HepG2 (cell line): ENCODE results near the gene KRTAP29-1. TPM values are rescaled to one million over a fixed set of nuclear protein-coding genes. Genes with fewer than 3 reads are reported as not detected.

Experiments used
- EP300 ChIP-seq, 3 experiments: sonication (generic) in 1 of 3; formaldehyde crosslinking in 1 of 3; IDR thresholded peaks; 2 replicates each; pipeline versions ENCODE4 v1.5.1 to v1.6.1; 2011 to 2020; ENCODE audit warnings: low read depth in 2 of 3, low read length in 2 of 3, borderline replicate concordance in 1 of 3, improper control_type of control experiment in 1 of 3, mild to moderate bottlenecking in 1 of 3, missing genetic modification reagents in 1 of 3, moderate library complexity in 1 of 3
- GABPB1 ChIP-seq: IDR thresholded peaks from 2 replicates; pipeline ENCODE4 v1.6.1; 2016; ENCODE audit warnings: mild to moderate bottlenecking, missing genetic modification reagents, moderate library complexity, missing compliant biosample characterization
- HOXA3 ChIP-seq: sonication (generic); formaldehyde crosslinking; IDR thresholded peaks from 2 replicates; pipeline ENCODE4 v1.5.0; 2020; ENCODE audit warnings: missing genetic modification reagents
- IRF2 ChIP-seq: IDR thresholded peaks from 2 replicates; pipeline ENCODE4 v1.6.1; 2018; ENCODE audit warnings: missing genetic modification reagents, missing compliant biosample characterization
- NR1H2 ChIP-seq: sonication (generic); formaldehyde crosslinking; IDR thresholded peaks from 2 replicates; pipeline ENCODE4 v1.8.1; 2022; ENCODE audit warnings: low read depth, missing genetic modification reagents, borderline replicate concordance
- ZMYM3 ChIP-seq: sonication (generic); formaldehyde crosslinking; IDR thresholded peaks from 2 replicates; pipeline ENCODE4 v1.5.1; 2020; ENCODE audit warnings: mild to moderate bottlenecking, missing genetic modification reagents
- ZNF619 ChIP-seq: sonication (generic); formaldehyde crosslinking; IDR thresholded peaks from 2 replicates; pipeline ENCODE4 v1.4.0; 2020; ENCODE audit warnings: mild to moderate bottlenecking, missing genetic modification reagents
- ZNF772 ChIP-seq: sonication (generic); formaldehyde crosslinking; IDR thresholded peaks from 2 replicates; pipeline ENCODE4 v1.5.0; 2020; ENCODE audit warnings: mild to moderate bottlenecking, missing genetic modification reagents
- polyA plus RNA-seq, 8 experiments: library from polyadenylated mRNA; depleted of rRNA in 3 of 8; stranded (reverse) in 7 of 8; unstranded in 1 of 8; fragments of >200 nt; fragmentation: Illumina TruSeq in 4 of 8; extraction: Trizol in 4 of 8; gene quantifications; 2 replicates each; pipeline versions ENCODE4 v1.2.1 to v1.2.3, GENCODE V29; 2011 to 2016; ENCODE audit warnings: low read depth in 4 of 8, missing spikeins in 1 of 8, mixed read lengths in 1 of 8; ENCODE audit not compliant: insufficient read depth in 1 of 8
- total RNA-seq, 5 experiments: library from RNA; depleted of rRNA; stranded (reverse); fragments of >200 nt; fragmentation: Illumina TruSeq; extraction: Trizol; gene quantifications; 2 replicates each; pipeline ENCODE4 v1.2.3, GENCODE V29; 2016; ENCODE audit warnings: low read depth in 1 of 5
- TF ChIP-seq, protein P1 (sequence below): sonication (generic); formaldehyde crosslinking; IDR thresholded peaks from 2 replicates; pipeline ENCODE4 v1.9.0; 2021; ENCODE audit warnings: mild to moderate bottlenecking, missing genetic modification reagents
- TF ChIP-seq, protein P2 (sequence below): sonication (generic); formaldehyde crosslinking; IDR thresholded peaks from 2 replicates; pipeline ENCODE4 v1.4.0; 2020; ENCODE audit warnings: mild to moderate bottlenecking, missing genetic modification reagents
- TF ChIP-seq, protein P3 (sequence below): sonication (generic); formaldehyde crosslinking; IDR thresholded peaks from 2 replicates; pipeline ENCODE4 v1.4.0; 2020; ENCODE audit warnings: mild to moderate bottlenecking, missing genetic modification reagents
- TF ChIP-seq, protein P4 (sequence below): sonication (generic); formaldehyde crosslinking; IDR thresholded peaks from 2 replicates; pipeline ENCODE4 v1.5.0; 2020; ENCODE audit warnings: missing genetic modification reagents, mild to moderate bottlenecking, borderline replicate concordance
- TF ChIP-seq, protein P5 (sequence below): sonication (generic); formaldehyde crosslinking; IDR thresholded peaks from 2 replicates; pipeline ENCODE4 v1.5.1; 2020; ENCODE audit warnings: mild to moderate bottlenecking, missing genetic modification reagents, borderline replicate concordance
- TF ChIP-seq, protein P6 (sequence below): sonication (generic); formaldehyde crosslinking; IDR thresholded peaks from 2 replicates; pipeline ENCODE4 v1.5.0; 2020; ENCODE audit warnings: mild to moderate bottlenecking, low read depth, missing genetic modification reagents, borderline replicate concordance

Gene KRTAP29-1
- total and polyA plus RNA-seq, 2 of the 13 experiments (the other 11 are each of a cell fraction or from before 2014, with no cell fraction given) = not detected

DNA sequence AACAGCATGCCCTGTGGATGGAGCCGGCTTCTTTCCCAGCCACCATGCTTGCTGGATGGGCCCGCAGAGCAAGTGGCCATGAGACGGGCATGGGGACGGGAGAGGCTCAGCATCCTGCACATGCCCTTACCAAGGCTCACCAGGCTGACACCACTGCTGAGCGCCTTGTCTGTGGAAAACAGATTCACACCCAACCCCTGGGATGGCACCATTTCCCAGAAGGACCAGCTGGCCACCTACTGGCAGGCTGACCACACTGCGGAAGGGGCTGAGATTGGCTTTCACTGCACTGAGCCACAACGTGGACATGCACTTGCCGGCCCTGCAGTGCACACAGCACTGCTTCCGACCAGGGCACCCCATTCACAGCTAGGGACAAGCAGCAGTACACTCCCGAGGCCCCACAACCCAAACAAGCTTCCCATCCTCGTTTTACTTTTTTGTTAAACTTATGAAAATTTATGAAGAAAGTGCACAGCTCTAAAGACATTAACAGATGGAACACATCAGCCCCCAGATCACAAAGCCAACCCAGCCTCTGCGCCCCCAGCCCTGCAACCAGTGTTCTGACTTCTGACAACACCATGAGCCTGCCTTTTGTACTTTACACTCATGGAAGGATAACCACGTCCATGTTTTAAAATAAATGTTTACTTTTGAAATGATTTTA is 26.8 kb upstream of the KRTAP29-1 start (continued):
- peak; percentile 64; the same call in 1 of the 2 replicates for TF ChIP-seq ZNF619 (CRISPR knock-in tag)
- no peak for TF ChIP-seq EP300 (IDR thresholded peaks at IDR 0.05; ENCODE audit: low read depth in 2 of 2, low read length in 2 of 2)
- TF ChIP-seq EP300 (CRISPR knock-in tag; IDR thresholded peaks at IDR 0.05; ENCODE audit: borderline replicate concordance) = no peak
- no peak for TF ChIP-seq NR1H2 (CRISPR knock-in tag)
- TF ChIP-seq GABPB1 (CRISPR knock-in tag) = peak; percentile 36
- TF ChIP-seq, protein P1, sequence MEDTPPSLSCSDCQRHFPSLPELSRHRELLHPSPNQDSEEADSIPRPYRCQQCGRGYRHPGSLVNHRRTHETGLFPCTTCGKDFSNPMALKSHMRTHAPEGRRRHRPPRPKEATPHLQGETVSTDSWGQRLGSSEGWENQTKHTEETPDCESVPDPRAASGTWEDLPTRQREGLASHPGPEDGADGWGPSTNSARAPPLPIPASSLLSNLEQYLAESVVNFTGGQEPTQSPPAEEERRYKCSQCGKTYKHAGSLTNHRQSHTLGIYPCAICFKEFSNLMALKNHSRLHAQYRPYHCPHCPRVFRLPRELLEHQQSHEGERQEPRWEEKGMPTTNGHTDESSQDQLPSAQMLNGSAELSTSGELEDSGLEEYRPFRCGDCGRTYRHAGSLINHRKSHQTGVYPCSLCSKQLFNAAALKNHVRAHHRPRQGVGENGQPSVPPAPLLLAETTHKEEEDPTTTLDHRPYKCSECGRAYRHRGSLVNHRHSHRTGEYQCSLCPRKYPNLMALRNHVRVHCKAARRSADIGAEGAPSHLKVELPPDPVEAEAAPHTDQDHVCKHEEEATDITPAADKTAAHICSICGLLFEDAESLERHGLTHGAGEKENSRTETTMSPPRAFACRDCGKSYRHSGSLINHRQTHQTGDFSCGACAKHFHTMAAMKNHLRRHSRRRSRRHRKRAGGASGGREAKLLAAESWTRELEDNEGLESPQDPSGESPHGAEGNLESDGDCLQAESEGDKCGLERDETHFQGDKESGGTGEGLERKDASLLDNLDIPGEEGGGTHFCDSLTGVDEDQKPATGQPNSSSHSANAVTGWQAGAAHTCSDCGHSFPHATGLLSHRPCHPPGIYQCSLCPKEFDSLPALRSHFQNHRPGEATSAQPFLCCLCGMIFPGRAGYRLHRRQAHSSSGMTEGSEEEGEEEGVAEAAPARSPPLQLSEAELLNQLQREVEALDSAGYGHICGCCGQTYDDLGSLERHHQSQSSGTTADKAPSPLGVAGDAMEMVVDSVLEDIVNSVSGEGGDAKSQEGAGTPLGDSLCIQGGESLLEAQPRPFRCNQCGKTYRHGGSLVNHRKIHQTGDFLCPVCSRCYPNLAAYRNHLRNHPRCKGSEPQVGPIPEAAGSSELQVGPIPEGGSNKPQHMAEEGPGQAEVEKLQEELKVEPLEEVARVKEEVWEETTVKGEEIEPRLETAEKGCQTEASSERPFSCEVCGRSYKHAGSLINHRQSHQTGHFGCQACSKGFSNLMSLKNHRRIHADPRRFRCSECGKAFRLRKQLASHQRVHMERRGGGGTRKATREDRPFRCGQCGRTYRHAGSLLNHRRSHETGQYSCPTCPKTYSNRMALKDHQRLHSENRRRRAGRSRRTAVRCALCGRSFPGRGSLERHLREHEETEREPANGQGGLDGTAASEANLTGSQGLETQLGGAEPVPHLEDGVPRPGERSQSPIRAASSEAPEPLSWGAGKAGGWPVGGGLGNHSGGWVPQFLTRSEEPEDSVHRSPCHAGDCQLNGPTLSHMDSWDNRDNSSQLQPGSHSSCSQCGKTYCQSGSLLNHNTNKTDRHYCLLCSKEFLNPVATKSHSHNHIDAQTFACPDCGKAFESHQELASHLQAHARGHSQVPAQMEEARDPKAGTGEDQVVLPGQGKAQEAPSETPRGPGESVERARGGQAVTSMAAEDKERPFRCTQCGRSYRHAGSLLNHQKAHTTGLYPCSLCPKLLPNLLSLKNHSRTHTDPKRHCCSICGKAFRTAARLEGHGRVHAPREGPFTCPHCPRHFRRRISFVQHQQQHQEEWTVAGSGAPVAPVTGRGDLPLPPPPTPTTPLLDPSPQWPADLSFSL (CRISPR knock-in tag) = no peak
- TF ChIP-seq ZNF772 = no peak
- TF ChIP-seq, protein P2, sequence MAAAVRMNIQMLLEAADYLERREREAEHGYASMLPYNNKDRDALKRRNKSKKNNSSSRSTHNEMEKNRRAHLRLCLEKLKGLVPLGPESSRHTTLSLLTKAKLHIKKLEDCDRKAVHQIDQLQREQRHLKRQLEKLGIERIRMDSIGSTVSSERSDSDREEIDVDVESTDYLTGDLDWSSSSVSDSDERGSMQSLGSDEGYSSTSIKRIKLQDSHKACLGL (CRISPR knock-in tag) = peak; percentile 31; the same call in 1 of the 2 replicates
- TF ChIP-seq ZMYM3 (CRISPR knock-in tag) = no peak
- TF ChIP-seq, protein P3, sequence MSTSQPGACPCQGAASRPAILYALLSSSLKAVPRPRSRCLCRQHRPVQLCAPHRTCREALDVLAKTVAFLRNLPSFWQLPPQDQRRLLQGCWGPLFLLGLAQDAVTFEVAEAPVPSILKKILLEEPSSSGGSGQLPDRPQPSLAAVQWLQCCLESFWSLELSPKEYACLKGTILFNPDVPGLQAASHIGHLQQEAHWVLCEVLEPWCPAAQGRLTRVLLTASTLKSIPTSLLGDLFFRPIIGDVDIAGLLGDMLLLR (CRISPR knock-in tag) = no peak
- no peak for TF ChIP-seq HOXA3 (CRISPR knock-in tag)
- TF ChIP-seq, protein P4, sequence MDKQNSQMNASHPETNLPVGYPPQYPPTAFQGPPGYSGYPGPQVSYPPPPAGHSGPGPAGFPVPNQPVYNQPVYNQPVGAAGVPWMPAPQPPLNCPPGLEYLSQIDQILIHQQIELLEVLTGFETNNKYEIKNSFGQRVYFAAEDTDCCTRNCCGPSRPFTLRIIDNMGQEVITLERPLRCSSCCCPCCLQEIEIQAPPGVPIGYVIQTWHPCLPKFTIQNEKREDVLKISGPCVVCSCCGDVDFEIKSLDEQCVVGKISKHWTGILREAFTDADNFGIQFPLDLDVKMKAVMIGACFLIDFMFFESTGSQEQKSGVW (CRISPR knock-in tag) = no peak
- 0 out of 2 replicates have a peak, but pooled peaks have one; percentile 32 for TF ChIP-seq IRF2
- TF ChIP-seq, protein P5, sequence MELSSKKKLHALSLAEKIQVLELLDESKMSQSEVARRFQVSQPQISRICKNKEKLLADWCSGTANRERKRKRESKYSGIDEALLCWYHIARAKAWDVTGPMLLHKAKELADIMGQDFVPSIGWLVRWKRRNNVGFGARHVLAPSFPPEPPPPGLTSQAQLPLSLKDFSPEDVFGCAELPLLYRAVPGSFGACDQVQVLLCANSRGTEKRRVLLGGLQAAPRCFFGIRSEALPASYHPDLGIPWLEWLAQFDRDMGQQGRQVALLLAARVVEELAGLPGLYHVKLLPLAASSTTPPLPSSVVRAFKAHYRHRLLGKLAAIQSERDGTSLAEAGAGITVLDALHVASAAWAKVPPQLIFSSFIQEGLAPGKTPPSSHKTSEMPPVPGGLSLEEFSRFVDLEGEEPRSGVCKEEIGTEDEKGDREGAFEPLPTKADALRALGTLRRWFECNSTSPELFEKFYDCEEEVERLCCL (CRISPR knock-in tag) = no peak
- TF ChIP-seq, protein P6, sequence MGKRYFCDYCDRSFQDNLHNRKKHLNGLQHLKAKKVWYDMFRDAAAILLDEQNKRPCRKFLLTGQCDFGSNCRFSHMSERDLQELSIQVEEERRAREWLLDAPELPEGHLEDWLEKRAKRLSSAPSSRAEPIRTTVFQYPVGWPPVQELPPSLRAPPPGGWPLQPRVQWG (CRISPR knock-in tag) = no peak
